Neuronal stem cell (in vitro differentiated cells): ENCODE data around the gene FGGY.
"Not testable (repeated sequence)": the region's sequence is repeated elsewhere in the genome, so short reads cannot be mapped to it uniquely, and the experiment has no call there.

ENCODE experiments used
- DNase-seq: peaks from one replicate; pipeline ENCODE4 v3.0.0-alpha.2; 2013; ENCODE audit warnings: low spot score
- H2AFZ ChIP-seq: one replicate; pipeline ENCODE4 v1.6.1; 2013; ENCODE audit warnings: mild to moderate bottlenecking, low read length, inconsistent platforms
- H2AK5ac ChIP-seq: 2 replicates; pipeline ENCODE4 v1.6.1; 2013; ENCODE audit warnings: low read depth, mild to moderate bottlenecking, inconsistent platforms, low read length, moderate library complexity, mixed read lengths
- H2BK120ac ChIP-seq: 2 replicates; pipeline ENCODE4 v1.6.1; 2013; ENCODE audit warnings: low read depth, mild to moderate bottlenecking, inconsistent platforms, low read length, moderate library complexity, mixed read lengths
- H2BK12ac ChIP-seq: one replicate; pipeline ENCODE4 v1.6.1; 2013; ENCODE audit warnings: low read length, inconsistent platforms
- H2BK15ac ChIP-seq: 2 replicates; pipeline ENCODE4 v1.6.1; 2013; ENCODE audit warnings: mild to moderate bottlenecking, low read length, inconsistent platforms, mixed read lengths
- H2BK5ac ChIP-seq: one replicate; pipeline ENCODE4 v1.6.1; 2013; ENCODE audit warnings: inconsistent platforms, mild to moderate bottlenecking, low read length, moderate library complexity
- H3K14ac ChIP-seq: one replicate; pipeline ENCODE4 v1.6.1; 2013; ENCODE audit warnings: low read length, inconsistent platforms
- H3K18ac ChIP-seq: 2 replicates; pipeline ENCODE4 v1.6.1; 2013; ENCODE audit warnings: low read length, inconsistent platforms
- H3K23ac ChIP-seq: 2 replicates; pipeline ENCODE4 v1.6.1; 2013; ENCODE audit warnings: low read depth, mild to moderate bottlenecking, mixed read lengths, low read length, inconsistent platforms; ENCODE audit not compliant: poor library complexity
- H3K27ac ChIP-seq: replicated peaks from 3 replicates; pipeline ENCODE4 v1.5.1; 2013; ENCODE audit warnings: low read length, inconsistent platforms
- H3K27me3 ChIP-seq, 3 experiments: 2 replicates each; pipeline ENCODE4 v1.6.1; 2013; ENCODE audit warnings: low read length in 3 of 3, mild to moderate bottlenecking in 2 of 3, inconsistent platforms in 1 of 3, low read depth in 1 of 3, mixed read lengths in 1 of 3, moderate library complexity in 1 of 3; ENCODE audit not compliant: control insufficient read depth in 3 of 3, insufficient read depth in 3 of 3
- H3K36me3 ChIP-seq, 2 donors: replicated peaks in 1 of 2; 2 replicates each; pipeline ENCODE4 v1.6.1; 2013; ENCODE audit warnings: low read length in 2 of 2; ENCODE audit not compliant: control insufficient read depth in 2 of 2, insufficient read depth in 2 of 2
- H3K4ac ChIP-seq: 2 replicates; pipeline ENCODE4 v1.6.1; 2013; ENCODE audit warnings: inconsistent platforms, mild to moderate bottlenecking, low read length, moderate library complexity
- H3K4me1 ChIP-seq, 2 donors: 1 replicate in 1 of 2; 2 replicates in 1 of 2; pipeline ENCODE4 v1.6.1; 2013; ENCODE audit warnings: low read length in 2 of 2, low read depth in 1 of 2; ENCODE audit not compliant: control insufficient read depth in 2 of 2, insufficient read depth in 1 of 2
- H3K4me2 ChIP-seq: one replicate; pipeline ENCODE4 v1.6.1; 2013; ENCODE audit warnings: mild to moderate bottlenecking, low read length, inconsistent platforms; ENCODE audit not compliant: insufficient read depth, poor library complexity, severe bottlenecking
- H3K4me3 ChIP-seq, 2 donors: 2 replicates each; pipeline ENCODE4 v1.5.1; 2013; ENCODE audit warnings: low read length in 2 of 2, mild to moderate bottlenecking in 2 of 2, inconsistent platforms in 1 of 2, moderate library complexity in 1 of 2
- H3K79me1 ChIP-seq: one replicate; pipeline ENCODE4 v1.6.1; 2013; ENCODE audit warnings: low read depth, mild to moderate bottlenecking, inconsistent platforms, low read length, moderate library complexity
- H3K9ac ChIP-seq: one replicate; pipeline ENCODE4 v1.6.1; 2013; ENCODE audit warnings: mild to moderate bottlenecking, low read depth, low read length, inconsistent platforms; ENCODE audit not compliant: poor library complexity
- H3K9me3 ChIP-seq, 2 donors: replicated peaks in 1 of 2; 2 replicates each; pipeline versions ENCODE3 to v1.6.1; 2013; ENCODE audit warnings: low read length in 2 of 2, mild to moderate bottlenecking in 2 of 2, inconsistent platforms in 1 of 2, low read depth in 1 of 2, mixed read lengths in 1 of 2, moderate library complexity in 1 of 2; ENCODE audit not compliant: control insufficient read depth in 2 of 2, insufficient read depth in 1 of 2
- H4K8ac ChIP-seq: one replicate; pipeline ENCODE4 v1.6.1; 2013; ENCODE audit warnings: low read depth, mild to moderate bottlenecking, inconsistent platforms, low read length, moderate library complexity
- H4K91ac ChIP-seq: one replicate; pipeline ENCODE4 v1.6.1; 2013; ENCODE audit warnings: low read length, low read depth, mild to moderate bottlenecking, inconsistent platforms; ENCODE audit not compliant: poor library complexity
- WGBS, 2 donors: extraction: QIAGEN DNeasy Blood & Tissue Kit; methylation state at CpG; one replicate each; pipeline ENCODE4 v1.1.7; 2013; ENCODE audit warnings: missing lambda C conversion rate in 2 of 2, mixed read lengths in 1 of 2; ENCODE audit not compliant: insufficient read length in 2 of 2, insufficient replicate concordance in 1 of 2; ENCODE audit errors: extremely low coverage in 2 of 2; 5-methylcytosine and 5-hydroxymethylcytosine counted together

Gene FGGY

GRCh38 chr1:59538476-59538875, 241.6 kb downstream of the FGGY start:
- not testable (repeated sequence) for H3K18ac ChIP-seq, DNase-seq, H3K4me2 ChIP-seq, H4K8ac ChIP-seq, H3K36me3 ChIP-seq, H4K91ac ChIP-seq, H3K27ac ChIP-seq, H3K9me3 ChIP-seq, H3K27me3 ChIP-seq, H3K14ac ChIP-seq, H2BK5ac ChIP-seq, H3K4me3 ChIP-seq, H2AFZ ChIP-seq, H2AK5ac ChIP-seq, H2BK12ac ChIP-seq, H2BK15ac ChIP-seq, H3K23ac ChIP-seq, H3K79me1 ChIP-seq, H3K4ac ChIP-seq, H3K4me1 ChIP-seq, H3K9ac ChIP-seq, H2BK120ac ChIP-seq
- WGBS, 2 donors: no CpG with 5 or more reads among the region's 2 CpGs

GRCh38 chr1:59539961-59540681, 243.2 kb downstream of the FGGY start:
- H3K4me3 ChIP-seq: no peak overlapping the region
- H2AK5ac ChIP-seq: no peak overlapping the region
- H3K18ac ChIP-seq: no peak overlapping the region
- H4K91ac ChIP-seq: no peak overlapping the region
- H4K8ac ChIP-seq: no peak overlapping the region
- no peak overlapping the region for H3K9ac ChIP-seq
- no peaks in the 10 kb centered on the region for H3K79me1 ChIP-seq
- no peak overlapping the region for H3K4ac ChIP-seq
- H3K27me3 ChIP-seq: no peaks in the 10 kb centered on the region
- no peak overlapping the region for H3K4me2 ChIP-seq
- no peak overlapping the region for H2BK12ac ChIP-seq
- no peak overlapping the region for H2BK5ac ChIP-seq
- no peak overlapping the region for H2BK15ac ChIP-seq
- H3K14ac ChIP-seq: no peak overlapping the region
- no peaks in the 10 kb centered on the region for H3K36me3 ChIP-seq
- H3K27ac ChIP-seq: no peak overlapping the region
- peaks cover 1 to 6% of the 10 kb centered on the region in 2 donors for H3K4me1 ChIP-seq
- H3K9me3 ChIP-seq: no peaks in the 10 kb centered on the region
- no peak for DNase-seq
- H2BK120ac ChIP-seq: no peak overlapping the region
- no CpG with 5 or more reads among the region's 5 CpGs for WGBS, 2 donors
- no peak overlapping the region for H3K23ac ChIP-seq
- no peak overlapping the region for H2AFZ ChIP-seq

GRCh38 chr1:59541161-59541560, 244.3 kb downstream of the FGGY start:
- H3K36me3 ChIP-seq: no peaks in the 10 kb centered on the region
- no peaks in the 10 kb centered on the region for H3K9me3 ChIP-seq
- no peak overlapping the region for H4K8ac ChIP-seq
- H3K4ac ChIP-seq: no peak overlapping the region
- H3K18ac ChIP-seq: no peak overlapping the region
- H3K23ac ChIP-seq: no peak overlapping the region
- no peaks in the 10 kb centered on the region for H3K79me1 ChIP-seq
- no peak overlapping the region for H2AK5ac ChIP-seq
- no peak overlapping the region for H3K4me2 ChIP-seq
- H2AFZ ChIP-seq: no peak overlapping the region
- H3K4me1 ChIP-seq: peaks cover 1 to 6% of the 10 kb centered on the region in 2 donors
- no CpG with 5 or more reads among the region's 2 CpGs for WGBS, 2 donors
- H4K91ac ChIP-seq: no peak overlapping the region
- H3K27ac ChIP-seq: no peak overlapping the region
- H3K14ac ChIP-seq: no peak overlapping the region
- no peaks in the 10 kb centered on the region for H3K27me3 ChIP-seq
- H3K9ac ChIP-seq: no peak overlapping the region
- H2BK120ac ChIP-seq: no peak overlapping the region
- H2BK12ac ChIP-seq: no peak overlapping the region
- H3K4me3 ChIP-seq: no peak overlapping the region
- DNase-seq: no peak
- H2BK5ac ChIP-seq: no peak overlapping the region
- H2BK15ac ChIP-seq: no peak overlapping the region

GRCh38 chr1:59541891-59542290, 245.0 kb downstream of the FGGY start:
- Histone ChIP-seq H4K8ac (no peak overlapping the region), H2AFZ (no peak overlapping the region), H3K18ac (no peak overlapping the region), H3K4me3 (no peak overlapping the region), H2AK5ac (no peak overlapping the region), H3K9me3 (no peaks in the 10 kb centered on the region), H3K79me1 (no peaks in the 10 kb centered on the region), H2BK12ac (no peak overlapping the region), H3K23ac (no peak overlapping the region), H2BK120ac (no peak overlapping the region), H2BK15ac (no peak overlapping the region), H3K4me2 (no peak overlapping the region), H3K27me3 (no peaks in the 10 kb centered on the region), H3K27ac (no peak overlapping the region), H3K9ac (no peak overlapping the region), H3K4ac (no peak overlapping the region), H4K91ac (no peak overlapping the region), H3K14ac (no peak overlapping the region), H3K36me3 (no peaks in the 10 kb centered on the region), H2BK5ac (no peak overlapping the region), H3K4me1 (peaks cover 1 to 6% of the 10 kb centered on the region in 2 donors)
- no CpG with 5 or more reads among the region's 3 CpGs for WGBS, 2 donors
- DNase-seq: no peak
